Fibroblast of villous mesenchyme (primary cell): ENCODE measurements around the gene YAP1. TPM values are rescaled to one million over a fixed set of nuclear protein-coding genes. Genes with fewer than 3 reads are reported as not detected.

Source experiments
- DNase-seq: peaks from one replicate; pipeline ENCODE4 v3.0.0-alpha.2; 2010; ENCODE audit warnings: low read depth
- H3K4me3 ChIP-seq: 2 replicates; pipeline ENCODE4 v1.5.1; 2011; ENCODE audit warnings: low read depth, mild to moderate bottlenecking, low read length
- total RNA-seq: library from RNA; depleted of rRNA; stranded (reverse); fragments of >200 nt; gene quantifications from 2 replicates; pipeline ENCODE4 v1.2.3, GENCODE V29; 2012
- TF ChIP-seq, protein P1 (sequence below): IDR thresholded peaks from 2 replicates; pipeline ENCODE4 v1.5.1; 2012; ENCODE audit warnings: low read depth, mild to moderate bottlenecking, low read length; ENCODE audit not compliant: insufficient read depth

YAP1 gene
- total RNA-seq, 1 donor: 148 TPM

DNA sequence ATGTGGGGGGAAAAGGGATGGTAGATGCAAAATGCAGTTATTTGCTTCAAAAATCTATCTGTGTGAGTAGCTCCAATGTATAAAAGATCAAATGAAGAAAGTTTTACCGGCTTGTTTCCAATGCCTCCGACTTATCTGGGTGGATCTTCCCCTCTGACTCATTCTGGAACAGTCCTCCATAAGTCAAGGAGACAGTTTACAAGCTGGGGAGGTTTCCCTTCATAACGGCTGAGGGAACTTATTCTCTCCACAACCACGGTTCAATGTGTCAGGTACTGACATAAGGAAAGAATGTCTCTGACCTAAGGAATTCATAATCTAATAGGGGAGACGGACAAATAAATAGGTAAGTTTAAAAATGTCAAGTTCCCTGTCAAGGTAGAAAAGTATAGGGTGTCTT lies 157.4 kb downstream of the YAP1 start:
- TF ChIP-seq, protein P1, sequence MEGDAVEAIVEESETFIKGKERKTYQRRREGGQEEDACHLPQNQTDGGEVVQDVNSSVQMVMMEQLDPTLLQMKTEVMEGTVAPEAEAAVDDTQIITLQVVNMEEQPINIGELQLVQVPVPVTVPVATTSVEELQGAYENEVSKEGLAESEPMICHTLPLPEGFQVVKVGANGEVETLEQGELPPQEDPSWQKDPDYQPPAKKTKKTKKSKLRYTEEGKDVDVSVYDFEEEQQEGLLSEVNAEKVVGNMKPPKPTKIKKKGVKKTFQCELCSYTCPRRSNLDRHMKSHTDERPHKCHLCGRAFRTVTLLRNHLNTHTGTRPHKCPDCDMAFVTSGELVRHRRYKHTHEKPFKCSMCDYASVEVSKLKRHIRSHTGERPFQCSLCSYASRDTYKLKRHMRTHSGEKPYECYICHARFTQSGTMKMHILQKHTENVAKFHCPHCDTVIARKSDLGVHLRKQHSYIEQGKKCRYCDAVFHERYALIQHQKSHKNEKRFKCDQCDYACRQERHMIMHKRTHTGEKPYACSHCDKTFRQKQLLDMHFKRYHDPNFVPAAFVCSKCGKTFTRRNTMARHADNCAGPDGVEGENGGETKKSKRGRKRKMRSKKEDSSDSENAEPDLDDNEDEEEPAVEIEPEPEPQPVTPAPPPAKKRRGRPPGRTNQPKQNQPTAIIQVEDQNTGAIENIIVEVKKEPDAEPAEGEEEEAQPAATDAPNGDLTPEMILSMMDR: no peak
- peak; percentile 86 for DNase-seq
- peak overlapping the region; percentile 65 for H3K4me3 ChIP-seq

DNA sequence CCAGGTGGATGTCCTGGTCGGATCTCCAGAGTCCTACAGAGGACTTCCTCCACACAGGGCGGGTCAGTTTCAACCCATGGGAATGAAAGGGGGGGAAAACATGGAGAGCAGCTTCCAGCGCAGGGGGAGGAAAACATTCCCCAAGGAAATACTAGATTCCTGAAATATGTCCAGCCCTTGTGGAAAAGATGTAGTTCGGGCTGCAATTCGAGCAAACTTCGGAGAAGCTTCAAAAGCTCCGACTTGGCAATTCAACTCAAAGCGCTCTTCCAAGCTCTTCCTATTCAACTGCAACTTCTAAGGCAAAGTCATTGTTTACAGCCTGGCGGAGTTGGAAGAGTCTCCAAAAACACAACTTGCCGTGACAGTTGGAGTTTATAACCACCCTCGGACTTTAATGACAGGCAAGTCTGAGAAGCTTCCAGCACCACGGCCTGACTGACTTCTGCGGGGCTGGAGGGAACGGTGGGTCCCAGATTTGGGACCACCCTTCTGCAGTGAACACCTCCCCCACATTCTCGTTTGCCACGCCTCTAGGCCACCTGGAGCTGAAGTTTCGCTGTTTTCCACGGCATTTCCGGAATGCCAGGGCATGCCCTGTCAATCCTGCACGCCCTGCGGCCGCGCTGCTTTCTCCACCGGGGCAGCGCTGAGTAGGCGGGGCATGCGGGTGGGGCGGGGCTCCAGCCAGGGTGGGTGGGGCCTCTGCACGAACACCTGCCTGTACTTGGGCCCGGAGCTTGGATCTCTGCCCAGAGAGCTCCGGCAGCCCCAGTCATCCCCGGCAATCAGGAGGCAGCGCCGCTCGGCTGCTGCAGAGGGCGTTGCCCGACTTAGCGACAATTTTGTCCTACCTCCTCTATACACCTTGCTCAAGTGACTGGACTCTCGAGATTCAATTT lies 158.1 kb downstream of the YAP1 start:
- DNase-seq: peak; percentile 75
- TF ChIP-seq, protein P1: peak; percentile 55
- peak overlapping the region; percentile 65 for H3K4me3 ChIP-seq

DNA sequence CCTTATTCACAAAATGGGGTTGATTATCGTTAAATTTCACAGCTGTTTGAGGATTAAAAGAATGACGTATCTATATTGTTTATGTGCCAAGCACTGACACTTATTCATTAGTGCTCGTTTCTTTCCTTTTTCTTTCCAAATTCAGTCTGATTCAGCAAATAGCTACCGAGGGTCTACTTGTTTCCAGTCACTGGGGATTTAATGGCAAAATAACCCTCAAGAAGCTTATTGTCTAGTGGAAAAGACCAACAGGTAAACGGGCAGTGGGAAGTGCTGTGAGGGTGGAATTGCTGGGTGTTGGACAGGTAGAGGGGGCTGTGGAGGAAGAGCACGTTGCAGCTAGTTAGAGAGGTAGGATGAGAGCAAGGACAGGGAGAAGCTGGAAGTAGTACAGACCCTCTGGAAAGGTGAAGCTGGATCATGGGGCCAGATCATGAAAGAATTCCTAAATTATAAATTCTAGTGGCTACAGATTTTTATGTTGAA lies 158.8 kb downstream of the YAP1 start:
- TF ChIP-seq, protein P1: no peak
- no peak for DNase-seq
- peak overlapping the region; percentile 65 for H3K4me3 ChIP-seq

DNA sequence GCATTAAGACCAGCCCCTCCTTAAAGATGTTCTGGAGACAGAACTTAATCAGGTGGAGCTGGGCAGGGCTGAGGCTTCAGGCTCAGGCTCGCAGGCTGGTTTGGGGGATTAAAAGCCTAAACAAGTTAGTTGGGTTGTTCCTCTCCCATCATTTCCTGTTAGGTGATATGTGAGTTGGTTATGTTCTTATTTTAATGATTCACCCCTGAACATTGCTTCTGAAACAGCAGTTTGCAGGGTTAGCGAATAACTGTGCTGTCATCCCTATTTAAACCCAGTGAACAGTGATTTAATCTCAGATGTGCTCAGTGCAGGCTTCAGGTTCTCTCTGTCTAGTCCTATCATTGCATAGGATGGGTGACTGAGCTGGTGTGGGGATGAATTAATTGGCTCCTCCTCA lies 159.7 kb downstream of the YAP1 start:
- TF ChIP-seq, protein P1: no peak

DNA sequence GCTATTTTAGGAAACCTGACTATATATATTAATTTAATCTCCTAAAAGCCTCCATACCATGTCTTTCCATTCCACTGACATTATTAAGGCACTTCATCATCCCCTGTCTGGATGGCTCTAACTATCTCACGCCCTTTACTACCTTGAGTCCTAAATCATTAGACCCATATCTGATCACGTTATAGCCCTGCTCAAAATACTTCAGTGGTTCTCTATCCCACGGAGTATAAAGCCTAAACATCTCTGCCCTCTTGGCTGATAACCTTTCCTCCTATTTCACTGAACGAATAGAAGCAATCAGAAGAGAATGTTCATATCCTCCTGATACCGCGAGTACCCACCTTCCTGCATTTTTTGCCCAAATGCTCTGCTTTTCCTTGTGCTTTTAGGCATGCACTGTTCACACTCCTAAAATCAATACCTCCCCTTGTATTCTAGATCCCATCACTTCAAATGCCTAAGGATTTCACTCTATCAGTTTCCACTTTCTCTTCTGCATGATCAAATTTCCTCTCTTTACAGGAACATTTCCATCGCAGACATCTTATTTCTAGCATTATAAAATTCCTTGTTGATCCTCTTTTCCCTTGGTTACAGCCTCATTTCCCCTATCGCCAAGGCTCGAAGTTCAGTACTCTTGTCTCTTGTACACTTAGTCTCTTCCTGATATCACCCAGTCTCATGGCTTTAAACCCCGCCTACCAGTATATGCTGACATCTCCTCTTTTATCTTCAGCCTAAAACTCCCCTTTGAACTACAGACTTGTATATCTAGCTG lies 162.0 kb downstream of the YAP1 start:
- H3K4me3 ChIP-seq: no peak overlapping the region
- DNase-seq: no peak
- TF ChIP-seq, protein P1: no peak

More for the DNA sequence above, 159.7 kb downstream of the YAP1 start:
- no peak overlapping the region for H3K4me3 ChIP-seq
- DNase-seq: no peak

DNA sequence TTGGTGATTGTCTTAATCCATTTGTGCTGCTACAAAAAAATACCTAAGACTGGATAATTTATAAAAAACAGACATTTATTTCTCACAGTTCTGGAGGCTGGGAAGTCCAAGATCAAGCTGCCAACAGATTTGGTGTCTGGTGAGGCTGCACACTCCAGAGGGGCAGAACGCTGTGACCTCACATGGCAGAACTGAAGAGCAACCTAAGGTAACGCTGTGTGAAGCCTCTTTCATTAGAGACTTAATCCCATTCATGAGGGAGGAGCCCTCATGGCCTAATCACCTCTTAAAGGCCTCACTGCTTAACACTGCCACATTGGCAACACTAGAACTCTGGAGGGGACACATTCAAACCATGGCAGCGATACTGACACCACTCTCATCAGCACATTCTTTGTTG lies 164.4 kb downstream of the YAP1 start:
- no peak for DNase-seq
- TF ChIP-seq, protein P1: no peak

More for the DNA sequence above, 164.4 kb downstream of the YAP1 start:
- no peak overlapping the region for H3K4me3 ChIP-seq
